Body of pancreas (tissue), 4 donors: ENCODE data around the gene PRSS56. TPM values are rescaled to one million over a fixed set of nuclear protein-coding genes. Genes with fewer than 3 reads are reported as not detected.
A peak's percentile ranks its signal among the peaks of the same experiment; 100 is the strongest.

Source experiments
- ATAC-seq: fragments of 150-250 bp; one replicate; pipeline ENCODE4 v1.9.1; 2016
- DNase-seq, 4 donors: peaks; one replicate each; pipeline ENCODE4 v3.0.0-alpha.2; 2019
- H3K27ac ChIP-seq, 4 donors: fragments of 200-600 bp; sonication (generic); 1 replicate in 3 of 4; 2 replicates in 1 of 4; pipeline versions ENCODE4 v1.5.1 to v1.6.1; 2016 to 2019; ENCODE audit warnings: mild to moderate bottlenecking in 1 of 4, mixed read lengths in 1 of 4, moderate library complexity in 1 of 4
- H3K27me3 ChIP-seq, 2 donors: fragments of 200-600 bp; sonication (generic); one replicate each; pipeline ENCODE4 v1.6.0; 2016; ENCODE audit warnings: mild to moderate bottlenecking in 1 of 2
- H3K36me3 ChIP-seq, 2 donors: fragments of 200-600 bp; sonication (generic); replicated peaks in 1 of 2; 2 replicates each; pipeline ENCODE4 v1.5.1; 2016; ENCODE audit warnings: low read depth in 2 of 2; ENCODE audit not compliant: insufficient read depth in 1 of 2
- H3K4me1 ChIP-seq: fragments of 200-600 bp; sonication (generic); one replicate; pipeline ENCODE4 v1.6.0; 2016
- H3K4me3 ChIP-seq, 2 donors: fragments of 200-600 bp; sonication (generic); 1 replicate in 1 of 2; 2 replicates in 1 of 2; pipeline ENCODE4 v1.5.1; 2016 to 2019
- H3K9me3 ChIP-seq, 3 donors: fragments of 200-600 bp; sonication (generic); 1 replicate in 2 of 3; 2 replicates in 1 of 3; pipeline ENCODE4 v1.5.1; 2016
- POLR2A ChIP-seq, 3 donors: fragments of 450-650 bp; IDR thresholded peaks; one replicate each; pipeline ENCODE4 v1.6.1; 2016; ENCODE audit warnings: antibody characterized with exemption in 3 of 3, mild to moderate bottlenecking in 2 of 3
- WGBS, 2 donors: methylation state at CpG; one replicate each; pipeline ENCODE4 v1.1.5; 2017; 5-methylcytosine and 5-hydroxymethylcytosine counted together
- intact Hi-C: fragments of 100-400 bp; cut with DNase I; formaldehyde crosslinking; loops from one replicate; pipeline ENCODE4 v1.15.1; 2023
- total RNA-seq, 2 donors: library from RNA; depleted of rRNA; stranded (reverse); fragments of >200 nt; gene quantifications; one replicate each; pipeline ENCODE4 v1.1.0, GENCODE V29; 2016
- TF ChIP-seq, protein P1 (sequence below), 7 experiments: fragments of 450-650 bp in 4 of 7; fragments of 200-600 bp in 3 of 7; sonication (generic) in 3 of 7; IDR thresholded peaks; one replicate each; pipeline ENCODE4 v1.5.1; 2016 to 2019; ENCODE audit warnings: antibody characterized with exemption in 7 of 7

PRSS56 gene
- total RNA-seq, 2 donors from 2014 or later, result not detected

DNA sequence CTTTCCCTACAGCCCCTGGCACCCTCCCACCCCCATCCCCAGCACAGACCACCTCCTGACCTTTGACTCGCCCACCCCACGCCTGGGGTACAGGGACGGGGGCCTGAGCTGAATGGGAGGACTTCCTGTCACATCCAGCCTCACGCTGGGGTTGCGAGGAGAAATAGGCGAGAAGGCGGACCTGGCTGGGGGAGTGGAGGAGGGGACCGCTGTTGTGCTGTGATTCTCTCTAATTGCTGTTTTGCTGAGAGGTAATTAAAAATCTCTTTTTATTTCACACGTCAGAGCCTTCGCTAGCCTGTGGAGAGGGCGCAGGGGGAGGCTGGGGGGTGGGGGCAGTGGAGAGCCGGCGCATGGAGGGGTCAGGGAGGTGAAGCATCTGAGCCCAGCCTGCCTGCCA lies 22.8 kb upstream of the PRSS56 start:
- WGBS, 2 donors, result 83 to 91% methylated on average over 9 to 13 of the region's 13 CpGs
- intact Hi-C loops, result no loop called here

DNA sequence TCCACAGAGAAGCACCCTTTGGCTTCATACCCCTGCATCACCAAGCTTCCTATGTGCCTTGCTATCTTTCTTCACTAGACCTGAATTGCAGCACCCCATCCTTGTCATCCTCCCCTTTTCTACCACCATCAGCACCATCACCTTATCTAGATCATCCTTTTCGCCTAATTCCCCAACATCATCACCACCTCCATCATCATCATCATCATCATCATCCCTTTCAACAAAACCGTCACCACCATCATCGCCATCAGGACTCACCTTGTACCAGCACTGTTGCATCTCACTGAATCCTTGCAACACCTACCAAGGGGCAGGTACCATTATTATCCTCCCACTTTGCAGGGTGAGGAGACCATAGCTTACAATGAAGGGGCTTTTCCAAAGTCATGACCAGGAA lies 21.7 kb upstream of the PRSS56 start:
- DNase-seq (no peak), ATAC-seq (no peak)
- 86 to 92% methylated on average over 3 of the region's 3 CpGs for WGBS, 2 donors
- H3K4me3 ChIP-seq, result no peak overlapping the region
- intact Hi-C loops, result no loop called here
- H3K4me1 ChIP-seq, result peaks cover 22% of the 10 kb centered on the region
- no peaks in the 10 kb centered on the region for H3K36me3 ChIP-seq
- no peaks in the 10 kb centered on the region for H3K9me3 ChIP-seq
- H3K27me3 ChIP-seq, result peaks cover 0 to 3% of the 10 kb centered on the region in 2 donors
- TF ChIP-seq, protein P1, sequence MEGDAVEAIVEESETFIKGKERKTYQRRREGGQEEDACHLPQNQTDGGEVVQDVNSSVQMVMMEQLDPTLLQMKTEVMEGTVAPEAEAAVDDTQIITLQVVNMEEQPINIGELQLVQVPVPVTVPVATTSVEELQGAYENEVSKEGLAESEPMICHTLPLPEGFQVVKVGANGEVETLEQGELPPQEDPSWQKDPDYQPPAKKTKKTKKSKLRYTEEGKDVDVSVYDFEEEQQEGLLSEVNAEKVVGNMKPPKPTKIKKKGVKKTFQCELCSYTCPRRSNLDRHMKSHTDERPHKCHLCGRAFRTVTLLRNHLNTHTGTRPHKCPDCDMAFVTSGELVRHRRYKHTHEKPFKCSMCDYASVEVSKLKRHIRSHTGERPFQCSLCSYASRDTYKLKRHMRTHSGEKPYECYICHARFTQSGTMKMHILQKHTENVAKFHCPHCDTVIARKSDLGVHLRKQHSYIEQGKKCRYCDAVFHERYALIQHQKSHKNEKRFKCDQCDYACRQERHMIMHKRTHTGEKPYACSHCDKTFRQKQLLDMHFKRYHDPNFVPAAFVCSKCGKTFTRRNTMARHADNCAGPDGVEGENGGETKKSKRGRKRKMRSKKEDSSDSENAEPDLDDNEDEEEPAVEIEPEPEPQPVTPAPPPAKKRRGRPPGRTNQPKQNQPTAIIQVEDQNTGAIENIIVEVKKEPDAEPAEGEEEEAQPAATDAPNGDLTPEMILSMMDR (IDR thresholded peaks at IDR 0.05), result no peak
- no peak for TF ChIP-seq POLR2A (IDR thresholded peaks at IDR 0.05)
- no peak overlapping the region for H3K27ac ChIP-seq

More for the DNA sequence above, 22.8 kb upstream of the PRSS56 start:
- Histone ChIP-seq H3K27ac (no peak overlapping the region), H3K36me3 (no peaks in the 10 kb centered on the region), H3K4me3 (no peak overlapping the region), H3K9me3 (no peaks in the 10 kb centered on the region), H3K4me1 (peaks cover 14% of the 10 kb centered on the region), H3K27me3 (no peaks in the 10 kb centered on the region)
- DNase-seq (no peak), ATAC-seq (no peak)
- TF ChIP-seq POLR2A (IDR thresholded peaks at IDR 0.05), result no peak
- TF ChIP-seq, protein P1 (IDR thresholded peaks at IDR 0.05), result no peak

GRCh38 chr2:232501331-232501771 lies 18.8 kb upstream of the PRSS56 start:
- 57 to 66% methylated on average over 8 to 9 of the region's 9 CpGs for WGBS, 2 donors
- no peaks in the 10 kb centered on the region for H3K36me3 ChIP-seq
- H3K27me3 ChIP-seq, result peaks cover 0 to 6% of the 10 kb centered on the region in 2 donors
- peak overlapping the region in 3 of 4 donors; percentile 50 to 73 (median 61) for H3K27ac ChIP-seq
- peaks cover 22% of the 10 kb centered on the region for H3K4me1 ChIP-seq
- ATAC-seq (peak; percentile 77), DNase-seq (peak; percentile 48 to 70 (median 64))
- intact Hi-C loops, result no loop called here
- H3K9me3 ChIP-seq, result no peaks in the 10 kb centered on the region
- H3K4me3 ChIP-seq, result no peak overlapping the region
- TF ChIP-seq, protein P1 (IDR thresholded peaks at IDR 0.05), result no peak
- TF ChIP-seq POLR2A (IDR thresholded peaks at IDR 0.05), result no peak

DNA sequence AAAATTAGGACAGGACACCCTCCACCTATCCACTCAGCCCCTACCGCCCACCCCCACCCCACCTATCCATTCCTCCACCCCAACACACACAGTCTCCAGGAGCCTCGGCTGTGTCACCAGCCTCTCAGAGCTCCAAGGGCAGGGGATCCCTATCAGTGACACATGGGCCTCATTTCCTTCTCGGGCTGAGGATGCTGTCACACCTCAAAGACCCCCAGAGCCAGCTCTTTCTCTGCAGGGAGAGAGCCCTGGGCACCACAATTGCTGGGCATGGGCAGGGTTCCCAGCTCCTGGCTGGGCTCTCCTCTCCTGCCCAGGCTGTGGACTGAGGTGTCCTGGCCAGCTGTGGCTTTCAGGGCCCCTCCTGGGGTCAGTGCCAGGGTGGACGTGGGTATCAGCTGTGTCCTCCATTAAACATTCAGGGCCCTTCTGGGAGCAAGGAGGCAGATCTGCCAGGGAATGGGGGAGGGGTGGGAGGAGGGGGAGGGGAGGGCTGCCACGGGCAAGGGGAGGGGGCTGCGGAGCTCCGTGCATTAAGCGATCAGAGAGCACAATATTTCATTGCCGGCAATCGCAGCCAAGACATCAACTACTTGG lies 18.3 kb upstream of the PRSS56 start:
- Histone ChIP-seq H3K27ac (peak overlapping the region in 3 of 4 donors; percentile 50 to 73 (median 61)), H3K27me3 (peaks cover 0 to 6% of the 10 kb centered on the region in 2 donors), H3K4me1 (peaks cover 22% of the 10 kb centered on the region), H3K36me3 (no peaks in the 10 kb centered on the region), H3K9me3 (no peaks in the 10 kb centered on the region), H3K4me3 (no peak overlapping the region)
- TF ChIP-seq POLR2A (IDR thresholded peaks at IDR 0.05), result no peak
- TF ChIP-seq, protein P1 (IDR thresholded peaks at IDR 0.05), result no peak
- 38 to 46% methylated on average over 8 to 10 of the region's 10 CpGs for WGBS, 2 donors
- peak; percentile 21 for ATAC-seq
- peak in 2 of 4 donors; percentile 19 to 36 for DNase-seq
- intact Hi-C loops, result no loop called here

DNA sequence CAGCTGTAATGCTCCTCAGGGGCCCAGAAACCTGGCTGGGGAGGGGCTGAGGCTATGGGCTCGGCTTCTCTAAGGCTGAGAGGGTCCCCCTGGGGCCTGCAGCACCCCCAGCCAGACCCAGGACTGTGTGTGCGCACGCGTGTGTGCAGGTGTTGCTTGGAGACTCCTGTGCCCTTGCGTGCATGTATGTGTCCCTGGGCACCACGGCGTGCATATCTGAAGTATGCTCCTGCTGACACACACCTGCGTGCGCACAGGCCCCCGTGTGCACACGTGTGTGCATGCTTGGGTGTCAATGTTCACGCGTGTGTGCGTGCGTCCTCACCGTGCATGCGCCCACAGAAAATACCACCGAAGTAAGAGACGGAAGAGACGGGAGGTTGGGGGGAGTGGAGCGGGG lies 17.7 kb upstream of the PRSS56 start:
- Histone ChIP-seq H3K9me3 (no peaks in the 10 kb centered on the region), H3K27ac (no peak overlapping the region), H3K27me3 (peaks cover 0 to 6% of the 10 kb centered on the region in 2 donors), H3K4me3 (no peak overlapping the region), H3K4me1 (peaks cover 22% of the 10 kb centered on the region), H3K36me3 (no peaks in the 10 kb centered on the region)
- DNase-seq (peak in 1 of 4 donors; percentile 23), ATAC-seq (no peak)
- TF ChIP-seq, protein P1 (IDR thresholded peaks at IDR 0.05), result no peak
- no peak for TF ChIP-seq POLR2A (IDR thresholded peaks at IDR 0.05)
- intact Hi-C loops, result no loop called here
- WGBS, 2 donors, result 53 to 69% methylated on average over 12 to 14 of the region's 21 CpGs
